GM12875 (cell line): ENCODE measurements around the gene CHMP6.

Source experiments
- H3K4me3 ChIP-seq: one replicate; pipeline ENCODE4 v1.5.1; 2011; ENCODE audit warnings: low read depth, low read length, control low read depth
- TF ChIP-seq, protein P1 (sequence below): IDR thresholded peaks from 2 replicates; pipeline ENCODE4 v1.5.1; 2011; ENCODE audit warnings: low read depth, mild to moderate bottlenecking, control low read depth, inconsistent platforms, low read length, moderate library complexity, borderline replicate concordance; ENCODE audit not compliant: insufficient read depth

Gene CHMP6

DNA sequence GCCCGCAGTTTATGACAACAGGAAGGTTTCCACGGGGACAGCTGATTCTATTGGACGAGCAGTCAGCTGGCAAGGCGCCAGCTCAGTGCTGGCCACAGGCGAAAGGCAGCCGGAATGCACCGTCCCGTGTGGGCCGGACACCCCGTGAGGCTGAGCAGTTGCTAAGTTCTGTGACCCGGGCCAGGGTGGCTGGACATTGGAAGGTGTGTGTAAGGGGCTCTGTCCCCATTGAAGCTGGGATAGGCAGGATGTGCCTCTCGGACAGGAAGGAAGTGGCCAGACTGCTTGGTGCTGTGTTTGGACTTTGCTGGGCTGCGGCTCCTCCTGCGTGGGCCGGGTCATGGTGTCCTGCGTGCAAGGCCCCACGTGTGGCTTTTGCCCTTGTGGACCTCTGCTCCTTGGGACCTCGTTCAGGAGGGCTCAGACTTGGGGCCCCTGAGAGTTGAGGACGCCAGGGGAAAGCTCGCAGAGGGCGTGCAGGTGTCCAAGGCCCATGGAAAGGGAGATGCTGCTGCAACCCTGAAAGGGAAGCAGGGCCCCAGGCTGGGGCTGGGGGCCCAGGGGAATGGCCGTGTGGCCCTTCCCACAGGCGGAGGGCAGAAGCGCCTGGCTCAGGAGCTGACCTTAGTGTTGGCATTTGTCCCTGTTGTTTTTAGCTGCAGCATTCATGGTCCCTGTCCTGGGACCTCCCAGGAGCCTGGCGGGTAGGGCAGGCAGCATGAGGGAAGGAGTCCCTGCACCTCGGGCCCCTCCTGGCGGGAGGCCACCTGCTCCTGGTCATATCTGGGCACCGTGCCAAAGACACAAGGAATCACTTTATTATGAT lies 53.3 kb downstream of the CHMP6 start:
- TF ChIP-seq, protein P1, sequence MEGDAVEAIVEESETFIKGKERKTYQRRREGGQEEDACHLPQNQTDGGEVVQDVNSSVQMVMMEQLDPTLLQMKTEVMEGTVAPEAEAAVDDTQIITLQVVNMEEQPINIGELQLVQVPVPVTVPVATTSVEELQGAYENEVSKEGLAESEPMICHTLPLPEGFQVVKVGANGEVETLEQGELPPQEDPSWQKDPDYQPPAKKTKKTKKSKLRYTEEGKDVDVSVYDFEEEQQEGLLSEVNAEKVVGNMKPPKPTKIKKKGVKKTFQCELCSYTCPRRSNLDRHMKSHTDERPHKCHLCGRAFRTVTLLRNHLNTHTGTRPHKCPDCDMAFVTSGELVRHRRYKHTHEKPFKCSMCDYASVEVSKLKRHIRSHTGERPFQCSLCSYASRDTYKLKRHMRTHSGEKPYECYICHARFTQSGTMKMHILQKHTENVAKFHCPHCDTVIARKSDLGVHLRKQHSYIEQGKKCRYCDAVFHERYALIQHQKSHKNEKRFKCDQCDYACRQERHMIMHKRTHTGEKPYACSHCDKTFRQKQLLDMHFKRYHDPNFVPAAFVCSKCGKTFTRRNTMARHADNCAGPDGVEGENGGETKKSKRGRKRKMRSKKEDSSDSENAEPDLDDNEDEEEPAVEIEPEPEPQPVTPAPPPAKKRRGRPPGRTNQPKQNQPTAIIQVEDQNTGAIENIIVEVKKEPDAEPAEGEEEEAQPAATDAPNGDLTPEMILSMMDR = no peak
- no peak overlapping the region for H3K4me3 ChIP-seq

DNA sequence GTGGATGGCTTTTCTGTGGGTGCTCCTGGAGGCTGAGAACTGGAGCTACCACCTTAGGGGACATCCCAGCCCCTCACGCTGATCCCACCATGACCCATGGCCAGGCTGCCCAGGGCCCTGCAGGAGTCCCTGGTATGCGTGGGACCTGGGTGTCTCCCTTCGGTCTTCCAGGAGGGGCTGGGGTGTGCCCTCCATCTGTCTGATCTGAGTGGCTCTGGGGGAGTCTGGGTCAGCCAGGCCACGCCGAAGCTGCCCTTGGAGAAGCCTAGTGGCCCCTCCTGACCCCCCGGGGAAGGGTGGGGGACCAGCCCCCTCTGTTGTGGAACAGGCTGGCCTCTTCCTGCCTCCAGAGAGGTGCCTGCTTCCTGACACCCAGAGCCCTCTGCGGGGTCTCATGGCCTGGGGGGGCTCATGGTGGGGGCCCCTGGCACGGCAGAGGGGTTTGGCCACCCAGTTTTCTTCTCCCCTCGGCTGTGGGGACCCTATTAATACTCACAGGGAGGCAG lies 54.0 kb downstream of the CHMP6 start:
- no peak overlapping the region for H3K4me3 ChIP-seq
- TF ChIP-seq, protein P1 = no peak

DNA sequence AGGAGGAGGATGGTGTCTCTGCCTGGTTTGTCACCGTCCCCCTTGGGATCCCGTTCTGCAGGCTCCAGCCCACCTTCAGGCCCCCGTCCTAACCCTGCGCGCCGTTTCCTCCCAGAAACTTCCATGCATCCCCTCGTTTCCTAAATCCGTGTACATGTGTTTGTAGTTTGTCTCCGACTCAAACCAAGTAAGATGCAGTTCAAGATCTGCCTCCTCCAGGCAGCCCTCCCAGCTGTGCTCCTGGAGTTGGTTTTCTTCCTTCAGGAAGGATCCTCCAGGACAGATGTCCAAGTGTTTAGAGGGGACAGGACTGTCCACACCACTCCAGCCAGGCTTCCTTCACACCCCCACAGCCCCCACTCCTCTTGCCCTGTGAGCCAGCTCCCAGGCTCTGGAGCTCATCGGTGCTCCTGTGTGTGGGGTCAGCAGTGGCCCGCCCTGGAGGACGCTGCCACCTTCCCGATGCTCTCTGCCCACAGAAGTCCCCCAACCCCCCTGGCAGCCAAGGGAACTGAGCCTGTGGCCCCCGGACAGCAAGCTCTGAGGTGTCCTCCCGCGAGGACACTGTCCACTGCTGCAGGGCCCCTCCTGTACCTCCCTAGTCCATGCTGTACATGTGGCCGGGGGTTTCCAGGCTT lies 54.6 kb downstream of the CHMP6 start:
- TF ChIP-seq, protein P1 = no peak
- no peak overlapping the region for H3K4me3 ChIP-seq

DNA sequence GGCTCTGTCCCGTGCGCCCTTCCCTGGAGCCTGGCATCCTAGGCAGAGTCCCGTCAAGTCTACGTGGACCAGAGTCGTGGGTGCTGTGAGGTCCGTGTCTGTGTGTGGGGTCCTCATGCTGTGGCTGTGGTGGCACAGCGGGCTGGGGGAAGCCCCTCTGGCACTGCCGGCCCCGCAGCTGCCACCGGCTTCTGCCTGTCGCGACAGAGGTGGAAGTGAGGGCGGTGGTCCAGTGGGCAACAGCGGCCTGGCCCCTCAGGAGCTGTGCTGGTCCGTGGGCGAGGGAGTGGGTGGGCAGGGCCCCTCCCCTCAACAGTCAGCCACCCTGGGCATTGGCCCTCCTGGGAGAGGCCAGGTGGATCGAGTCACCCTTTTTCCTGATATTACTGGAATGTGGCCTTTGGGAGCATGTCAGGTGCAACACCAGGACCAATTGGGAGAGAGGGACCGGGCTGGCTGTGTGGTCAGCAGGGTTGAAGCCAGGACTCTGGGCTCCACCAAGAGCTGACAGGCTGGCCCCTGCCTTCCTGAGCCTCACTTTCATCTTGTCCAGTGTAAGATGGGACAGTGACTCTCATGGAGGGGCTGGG lies 55.2 kb downstream of the CHMP6 start:
- TF ChIP-seq, protein P1 = no peak
- no peak overlapping the region for H3K4me3 ChIP-seq

DNA sequence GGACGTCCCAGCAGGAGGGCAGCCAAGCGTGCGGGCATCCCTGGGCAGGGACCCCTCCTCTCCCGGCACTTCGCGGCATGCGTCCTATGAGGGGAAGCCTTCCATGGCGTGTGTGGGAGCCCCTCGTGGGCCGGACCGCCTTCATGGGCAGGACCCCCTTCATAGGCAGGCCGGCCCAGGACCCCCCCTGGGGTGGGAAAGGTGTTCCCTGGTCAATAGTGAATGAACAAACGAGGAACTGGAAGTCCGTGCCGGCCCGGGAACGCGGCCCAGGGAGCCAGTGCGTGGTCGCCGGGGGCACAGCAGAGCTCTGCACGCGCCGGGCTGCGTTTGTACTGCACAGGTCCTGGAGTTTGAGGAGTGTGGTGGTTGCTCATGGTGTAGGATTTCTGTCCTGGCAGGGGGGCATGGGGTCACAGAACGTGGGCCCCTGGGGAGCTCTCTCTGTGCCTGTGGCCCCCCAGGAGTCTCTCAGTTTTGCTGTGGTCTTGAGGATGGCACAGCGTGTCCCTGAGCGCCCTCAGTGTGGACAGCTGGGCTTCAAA lies 57.3 kb downstream of the CHMP6 start:
- TF ChIP-seq, protein P1 = no peak
- H3K4me3 ChIP-seq = no peak overlapping the region

DNA sequence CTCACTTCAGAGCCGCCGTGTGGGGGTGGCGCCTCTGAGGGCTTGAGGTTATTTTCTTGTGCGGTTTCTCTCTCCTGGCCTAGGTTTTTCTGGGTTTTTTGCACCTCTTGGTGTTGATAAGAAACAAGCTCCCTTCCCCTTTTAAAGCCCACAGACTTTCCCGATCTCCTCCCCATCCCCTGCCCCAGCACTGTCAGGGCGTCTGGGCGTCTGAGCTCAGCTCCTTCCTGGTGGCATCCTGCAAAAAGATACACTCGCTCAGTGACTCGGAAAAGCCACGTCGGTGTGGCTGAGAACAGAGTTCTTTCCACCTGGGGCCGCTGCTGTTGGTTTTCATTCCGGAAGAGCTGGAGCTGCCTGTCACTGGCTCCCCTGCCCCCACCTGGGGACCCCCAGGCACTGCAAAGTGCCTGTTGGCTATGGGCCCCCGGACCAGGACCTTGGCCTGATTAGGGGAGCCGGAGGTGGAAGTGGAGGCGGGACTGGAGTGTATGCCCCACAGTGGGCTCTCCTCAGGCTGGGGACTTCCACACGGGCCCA lies 57.8 kb downstream of the CHMP6 start:
- no peak overlapping the region for H3K4me3 ChIP-seq
- TF ChIP-seq, protein P1 = no peak
